T-helper 17 cell (primary cell): ENCODE measurements around the gene SDF4. TPM values are rescaled to one million over a fixed set of nuclear protein-coding genes. Genes with fewer than 3 reads are reported as not detected.
"Not testable (repeated sequence)": the region's sequence is repeated elsewhere in the genome, so short reads cannot be mapped to it uniquely, and the experiment has no call there.

Experiments used
- ATAC-seq: fragments of 150-1000 bp; cut with Tn5 transposase; 2 replicates; pipeline ENCODE4 v1.10.0; 2021; ENCODE audit warnings: mild to moderate bottlenecking, moderate library complexity
- DNase-seq, 3 donors: peaks; one replicate each; pipeline versions ENCODE4 v3.0.0 to v3.0.0-alpha.2; 2020 to 2021
- H3K9me3 ChIP-seq: one replicate; pipeline ENCODE4 v1.7.0; 2013; ENCODE audit warnings: low read length, mild to moderate bottlenecking; ENCODE audit not compliant: control insufficient read depth, poor library complexity, severe bottlenecking
- H3K27ac Mint-ChIP-seq: one replicate; pipeline ENCODE4 v1.8.0; 2022; ENCODE audit warnings: mild to moderate bottlenecking, moderate library complexity, mixed read lengths
- H3K27me3 Mint-ChIP-seq: one replicate; pipeline ENCODE4 v1.8.0; 2022; ENCODE audit warnings: mixed read lengths
- H3K36me3 Mint-ChIP-seq: one replicate; pipeline ENCODE4 v1.8.0; 2022; ENCODE audit warnings: low read depth, mixed read lengths
- H3K4me1 Mint-ChIP-seq: one replicate; pipeline ENCODE4 v1.8.0; 2022; ENCODE audit warnings: mild to moderate bottlenecking, mixed read lengths
- H3K4me3 Mint-ChIP-seq: one replicate; pipeline ENCODE4 v1.8.0; 2022; ENCODE audit warnings: mild to moderate bottlenecking, moderate library complexity, mixed read lengths
- total RNA-seq, 4 donors: library from RNA in 2 of 4; stranded (reverse) in 2 of 4; gene quantifications; one replicate each; pipeline ENCODE4 v1.2.3 and lab custom pipeline; 2022 to 2026

SDF4 gene
- total RNA-seq, 2 donors from 2014 or later: 129 to 146 TPM

DNA sequence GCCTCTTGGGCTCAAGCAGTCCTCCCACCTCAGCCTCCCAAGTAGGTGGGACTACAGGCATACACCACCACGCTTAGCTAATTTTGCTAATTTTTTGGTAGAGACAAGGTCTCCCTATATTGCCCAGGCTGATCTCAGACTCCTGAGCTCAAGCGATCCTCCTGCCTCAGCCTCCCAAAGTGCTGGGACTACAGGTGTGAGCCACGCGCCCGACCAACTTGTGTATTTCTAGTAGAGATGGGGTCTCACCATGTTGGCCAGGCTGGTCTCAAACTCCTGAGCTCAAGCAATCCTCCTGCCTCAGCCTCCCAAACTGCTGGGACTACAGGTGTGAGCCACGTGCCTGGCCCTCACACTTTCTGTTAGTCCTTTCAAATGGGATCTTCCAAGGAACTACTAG lies 36.1 kb downstream of the SDF4 start:
- H3K4me1 Mint-ChIP-seq, H3K27me3 Mint-ChIP-seq, DNase-seq, H3K27ac Mint-ChIP-seq, H3K9me3 ChIP-seq, ATAC-seq, H3K4me3 Mint-ChIP-seq, H3K36me3 Mint-ChIP-seq: not testable (repeated sequence)

DNA sequence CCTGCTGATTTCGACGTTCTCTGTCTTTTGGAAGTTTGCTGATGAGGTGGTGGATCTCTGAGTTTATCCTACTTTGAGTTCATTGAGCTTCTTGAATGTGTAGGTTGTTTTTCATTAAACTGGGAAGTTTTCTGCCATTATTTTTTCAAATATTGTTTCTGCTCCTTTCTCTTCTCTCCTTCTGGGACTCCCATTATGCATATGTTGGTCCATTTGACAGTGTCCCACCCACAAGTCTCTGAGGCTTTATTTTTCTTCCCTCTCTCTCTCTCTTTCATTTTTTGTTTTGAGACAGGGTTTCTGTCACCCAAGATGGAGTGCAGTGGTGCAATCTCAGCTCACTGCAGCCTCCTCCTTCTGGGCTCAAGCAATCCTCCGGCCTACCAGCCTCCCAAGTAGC lies 37.1 kb downstream of the SDF4 start:
- DNase-seq (no peak), ATAC-seq (no peak)
- no peaks in the 10 kb centered on the region for H3K27me3 Mint-ChIP-seq
- peak overlapping the region; percentile 19 for H3K27ac Mint-ChIP-seq
- H3K4me1 Mint-ChIP-seq: peaks cover 2% of the 10 kb centered on the region
- H3K36me3 Mint-ChIP-seq: no peaks in the 10 kb centered on the region
- no peaks in the 10 kb centered on the region for H3K9me3 ChIP-seq
- H3K4me3 Mint-ChIP-seq: no peak overlapping the region

DNA sequence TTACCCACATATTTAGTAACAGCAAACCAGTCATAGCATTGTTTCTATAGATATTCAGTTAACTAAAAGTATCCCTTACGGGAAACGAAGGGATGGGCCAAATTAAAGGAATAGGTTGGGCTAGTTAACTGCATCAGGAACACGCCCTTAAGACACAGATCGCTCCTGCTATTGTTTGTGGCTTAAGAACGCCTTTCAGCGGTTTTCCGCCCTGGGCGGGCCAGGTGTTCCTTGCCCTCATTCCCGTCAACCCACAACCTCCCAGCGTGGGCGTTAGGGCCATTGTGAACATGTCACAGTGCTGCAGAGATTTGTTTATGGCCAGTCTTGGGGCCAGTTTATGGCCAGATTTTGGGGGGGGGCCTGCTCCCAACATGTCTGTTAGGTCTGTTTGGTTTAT lies 40.1 kb downstream of the SDF4 start:
- no peaks in the 10 kb centered on the region for H3K9me3 ChIP-seq
- Mint-ChIP-seq H3K36me3 (no peaks in the 10 kb centered on the region), H3K4me1 (peaks cover 2% of the 10 kb centered on the region), H3K27ac (no peak overlapping the region), H3K27me3 (no peaks in the 10 kb centered on the region), H3K4me3 (no peak overlapping the region)
- ATAC-seq (no peak), DNase-seq (no peak)

DNA sequence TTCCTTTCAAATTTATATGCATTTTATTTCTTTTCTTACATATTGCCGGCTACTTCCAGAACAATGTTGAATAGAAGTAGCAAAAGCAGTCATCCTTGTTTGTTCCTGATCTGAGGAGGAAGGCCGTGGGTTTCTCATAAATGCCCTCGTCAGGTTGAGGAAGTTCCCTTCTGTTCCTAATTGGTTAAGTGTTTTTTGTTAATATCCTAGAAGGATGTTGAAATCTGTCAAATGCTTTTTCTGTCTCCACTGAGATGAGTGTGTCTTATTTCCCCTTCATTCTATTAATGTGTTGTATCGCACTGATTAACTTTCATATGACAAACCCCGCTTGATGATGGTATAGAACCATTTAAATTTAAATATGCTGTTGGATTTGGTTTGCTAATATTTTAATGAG lies 42.7 kb downstream of the SDF4 start:
- no peaks in the 10 kb centered on the region for H3K9me3 ChIP-seq
- DNase-seq: no peak
- no peak for ATAC-seq
- Mint-ChIP-seq H3K4me3 (no peak overlapping the region), H3K4me1 (peaks cover 4% of the 10 kb centered on the region), H3K27me3 (no peaks in the 10 kb centered on the region), H3K27ac (peak overlapping the region; percentile 37), H3K36me3 (no peaks in the 10 kb centered on the region)

DNA sequence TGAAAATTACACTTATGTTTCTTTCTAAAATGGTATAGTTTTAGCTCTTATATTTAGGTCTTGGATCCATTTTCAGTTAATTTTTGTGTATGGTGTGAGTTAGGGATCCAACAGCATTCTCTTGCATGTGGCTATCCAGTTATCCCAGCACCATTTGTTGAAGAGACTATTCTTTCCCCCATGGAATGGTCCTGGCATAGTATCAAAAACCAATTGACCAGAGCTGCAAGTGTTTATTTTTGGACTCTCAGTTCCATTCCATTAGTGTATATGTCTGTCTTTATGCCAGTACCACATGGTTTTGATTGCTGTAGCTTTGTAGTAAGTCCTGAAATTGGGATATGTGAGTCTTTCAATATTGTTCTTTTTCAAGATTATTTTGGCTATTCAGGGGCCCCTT lies 43.9 kb downstream of the SDF4 start:
- Mint-ChIP-seq H3K4me1 (peaks cover 9% of the 10 kb centered on the region), H3K4me3 (no peak overlapping the region), H3K27ac (no peak overlapping the region), H3K36me3 (no peaks in the 10 kb centered on the region), H3K27me3 (no peaks in the 10 kb centered on the region)
- H3K9me3 ChIP-seq: no peaks in the 10 kb centered on the region
- ATAC-seq (no peak), DNase-seq (no peak)

DNA sequence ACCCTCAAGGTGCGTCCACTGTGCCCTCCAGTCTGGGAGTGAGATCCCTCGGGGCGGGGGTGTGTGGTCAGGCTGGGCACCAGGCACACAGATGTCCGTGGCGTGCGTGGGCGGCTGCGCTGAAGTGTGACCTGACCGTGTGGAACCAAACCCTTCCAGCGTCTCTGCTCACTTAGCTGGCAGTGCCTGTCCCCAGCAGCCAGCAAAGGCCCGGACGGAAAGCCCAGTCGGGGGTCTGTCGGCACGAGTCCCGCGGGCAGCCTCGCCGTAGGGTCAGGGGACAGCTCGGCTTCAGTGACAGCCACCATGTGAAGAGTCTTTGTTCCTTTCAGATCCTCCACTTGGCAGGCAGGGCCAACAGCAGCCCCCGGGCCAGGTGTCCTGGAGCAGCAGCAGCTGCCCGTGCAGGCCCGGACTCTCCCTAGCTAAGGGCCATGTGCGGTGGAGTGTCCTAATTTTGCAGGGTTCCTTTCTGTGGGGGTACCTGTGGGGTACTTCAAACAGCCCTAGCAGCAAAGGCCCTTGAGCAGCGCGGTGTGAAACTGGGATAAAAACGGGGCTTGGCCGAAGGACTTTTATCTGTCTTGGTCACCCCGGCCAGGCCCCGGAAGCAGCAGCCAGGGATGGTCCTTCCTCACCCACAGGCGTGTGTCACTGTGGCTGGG lies 46.6 kb downstream of the SDF4 start:
- H3K9me3 ChIP-seq: no peaks in the 10 kb centered on the region
- ATAC-seq (no peak), DNase-seq (peak; percentile 4 to 7 (median 7))

DNA sequence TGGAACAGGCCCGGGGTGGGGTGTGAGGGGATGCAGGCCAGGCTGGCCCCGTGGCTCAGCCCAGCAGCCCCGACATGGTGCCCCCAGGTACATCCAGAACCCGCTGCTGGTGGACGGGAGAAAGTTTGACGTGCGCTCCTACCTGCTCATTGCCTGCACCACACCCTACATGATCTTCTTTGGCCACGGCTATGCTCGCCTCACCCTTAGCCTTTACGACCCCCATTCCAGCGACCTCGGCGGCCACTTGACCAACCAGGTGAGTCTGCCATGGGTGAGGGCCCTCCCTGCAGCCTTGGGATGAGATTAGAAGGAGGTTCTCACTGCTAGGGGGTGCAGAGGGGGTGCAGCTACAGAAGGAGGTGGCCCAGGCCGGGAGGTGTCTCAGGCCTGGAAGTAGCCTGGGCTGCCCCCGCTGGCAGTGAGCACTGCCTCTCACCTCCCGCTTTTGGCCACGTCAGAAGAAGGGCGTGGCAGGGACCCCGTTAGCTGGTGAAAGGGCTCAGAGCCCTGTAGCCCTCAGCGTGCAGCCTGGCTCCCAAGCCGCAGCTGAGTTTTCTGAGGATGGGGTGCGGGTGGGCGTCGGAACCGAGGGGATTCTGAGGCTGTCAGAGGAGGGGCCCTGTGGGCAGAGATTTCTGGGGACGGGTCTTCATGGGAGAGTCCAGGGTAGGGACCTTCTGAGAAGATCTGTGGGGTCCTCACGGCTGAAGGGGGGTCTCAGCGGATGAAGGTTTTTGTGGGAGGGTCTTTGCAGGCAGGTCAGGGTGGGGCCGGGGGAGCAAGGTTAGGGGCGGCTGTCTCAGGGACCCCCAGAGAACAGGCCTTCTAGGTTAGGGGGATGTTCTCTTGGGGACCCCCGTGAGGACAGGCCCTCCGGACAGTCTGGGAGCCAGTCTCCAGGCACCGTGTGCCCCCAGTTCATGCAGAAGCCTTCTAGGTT lies 47.7 kb downstream of the SDF4 start:
- Mint-ChIP-seq H3K4me3 (peak overlapping the region; percentile 67), H3K27me3 (peaks cover 4% of the 10 kb centered on the region), H3K36me3 (peaks cover 2% of the 10 kb centered on the region), H3K4me1 (peaks cover 15% of the 10 kb centered on the region), H3K27ac (peak overlapping the region; percentile 14)
- DNase-seq (peak in 2 of 3 donors; percentile 3 to 8), ATAC-seq (no peak)
- no peaks in the 10 kb centered on the region for H3K9me3 ChIP-seq

More for the DNA sequence above, 46.6 kb downstream of the SDF4 start:
- H3K4me1 Mint-ChIP-seq: peaks cover 17% of the 10 kb centered on the region
- no peak overlapping the region for H3K4me3 Mint-ChIP-seq
- H3K27ac Mint-ChIP-seq: peak overlapping the region; percentile 62
- peaks cover 4% of the 10 kb centered on the region for H3K27me3 Mint-ChIP-seq
- H3K36me3 Mint-ChIP-seq: peaks cover 2% of the 10 kb centered on the region

DNA sequence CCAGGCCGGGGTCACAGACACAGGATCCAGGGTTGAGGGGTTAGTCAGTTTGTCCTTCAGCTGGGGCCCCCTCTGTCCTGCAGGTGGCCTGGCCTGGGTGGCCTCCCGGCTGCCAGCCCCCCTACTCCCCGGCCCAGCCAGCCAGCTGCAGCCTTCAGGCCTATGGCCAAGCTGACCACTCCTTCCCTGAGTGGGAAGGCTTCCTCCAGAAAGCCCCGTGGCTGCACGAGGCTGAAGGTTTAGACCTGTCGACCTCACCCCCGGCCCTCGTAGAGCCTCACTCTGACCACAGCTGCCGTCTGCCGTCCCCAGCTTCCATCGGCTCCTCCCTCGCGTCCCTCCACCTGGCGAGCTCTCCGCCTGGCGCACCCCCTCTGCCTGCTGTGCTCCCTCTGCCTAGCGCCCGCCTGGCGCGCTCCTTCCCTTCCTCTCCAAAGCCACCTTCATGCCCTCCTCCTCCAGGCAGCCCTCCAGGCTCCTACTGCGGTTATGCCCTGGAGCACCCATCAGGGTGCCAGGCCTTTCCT lies 48.5 kb downstream of the SDF4 start:
- H3K9me3 ChIP-seq: no peaks in the 10 kb centered on the region
- peaks cover 15% of the 10 kb centered on the region for H3K4me1 Mint-ChIP-seq
- peak in 2 of 3 donors; percentile 4 to 6 for DNase-seq
- ATAC-seq: no peak
- H3K4me3 Mint-ChIP-seq: peak overlapping the region; percentile 67
- H3K27me3 Mint-ChIP-seq: peaks cover 4% of the 10 kb centered on the region
- H3K27ac Mint-ChIP-seq: peak overlapping the region; percentile 14
- H3K36me3 Mint-ChIP-seq: peaks cover 2% of the 10 kb centered on the region

DNA sequence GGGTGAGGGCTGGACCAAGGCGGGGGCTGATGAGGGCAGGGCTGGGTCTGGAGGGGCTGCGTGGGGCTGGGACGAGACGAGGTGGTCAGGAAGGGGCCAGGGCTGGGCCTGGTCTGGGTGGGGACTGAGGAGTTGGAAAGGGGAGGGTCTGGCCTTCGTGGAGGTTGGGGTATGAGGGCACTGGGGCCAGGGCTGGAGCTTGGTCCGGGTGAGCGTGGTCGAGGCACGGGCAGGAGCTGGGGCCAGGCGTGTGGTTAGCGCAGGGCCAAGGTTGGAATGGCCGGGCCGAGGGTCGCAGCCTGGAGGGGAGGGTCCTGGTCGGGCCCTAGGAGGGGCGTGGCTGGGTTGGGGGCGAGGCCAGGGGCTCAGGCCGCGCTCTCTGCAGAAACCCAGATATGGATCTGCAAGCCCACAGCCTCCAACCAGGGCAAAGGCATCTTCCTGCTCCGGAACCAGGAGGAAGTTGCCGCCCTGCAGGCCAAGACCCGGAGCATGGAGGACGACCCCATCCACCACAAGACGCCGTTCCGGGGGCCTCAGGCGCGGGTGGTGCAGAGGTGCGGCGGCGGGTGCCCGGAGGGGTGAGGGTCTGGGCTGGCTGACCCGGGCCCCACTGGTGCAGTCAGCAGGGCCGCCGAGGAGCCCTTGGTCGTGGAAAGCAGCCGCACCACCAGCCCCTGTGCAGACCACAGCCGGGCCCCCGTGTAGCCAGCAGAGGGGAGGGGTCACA lies 49.1 kb downstream of the SDF4 start:
- H3K9me3 ChIP-seq: no peaks in the 10 kb centered on the region
- ATAC-seq (peak; percentile 39), DNase-seq (peak in 2 of 3 donors; percentile 4 to 9)
- H3K4me1 Mint-ChIP-seq: peaks cover 15% of the 10 kb centered on the region
- H3K27ac Mint-ChIP-seq: peak overlapping the region; percentile 57
- H3K4me3 Mint-ChIP-seq: peak overlapping the region; percentile 62
- peaks cover 2% of the 10 kb centered on the region for H3K36me3 Mint-ChIP-seq
- peaks cover 4% of the 10 kb centered on the region for H3K27me3 Mint-ChIP-seq

DNA sequence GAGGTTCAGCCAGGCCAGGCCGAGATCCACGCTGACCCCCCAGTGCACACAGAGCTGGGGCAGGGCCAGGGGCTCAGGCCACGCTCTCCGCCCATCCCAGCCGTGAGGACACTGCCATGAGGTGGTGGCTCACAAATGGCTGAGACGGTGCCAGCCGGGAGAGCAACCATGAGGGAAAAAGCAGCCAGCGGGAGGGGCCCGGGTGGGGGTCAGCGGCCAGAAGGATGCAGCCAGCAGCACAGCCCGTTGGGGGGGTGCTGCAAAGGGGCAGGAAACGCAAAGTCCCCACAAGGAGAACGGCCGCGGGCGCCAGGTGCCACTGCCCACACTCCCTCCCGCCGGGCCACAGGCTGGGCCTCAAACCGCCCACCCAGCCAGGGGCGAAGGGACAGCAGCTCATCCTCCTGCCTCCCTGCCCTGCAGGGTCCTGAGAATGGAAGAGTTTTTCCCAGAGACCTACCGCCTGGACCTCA lies 49.8 kb downstream of the SDF4 start:
- no peak for ATAC-seq

DNA sequence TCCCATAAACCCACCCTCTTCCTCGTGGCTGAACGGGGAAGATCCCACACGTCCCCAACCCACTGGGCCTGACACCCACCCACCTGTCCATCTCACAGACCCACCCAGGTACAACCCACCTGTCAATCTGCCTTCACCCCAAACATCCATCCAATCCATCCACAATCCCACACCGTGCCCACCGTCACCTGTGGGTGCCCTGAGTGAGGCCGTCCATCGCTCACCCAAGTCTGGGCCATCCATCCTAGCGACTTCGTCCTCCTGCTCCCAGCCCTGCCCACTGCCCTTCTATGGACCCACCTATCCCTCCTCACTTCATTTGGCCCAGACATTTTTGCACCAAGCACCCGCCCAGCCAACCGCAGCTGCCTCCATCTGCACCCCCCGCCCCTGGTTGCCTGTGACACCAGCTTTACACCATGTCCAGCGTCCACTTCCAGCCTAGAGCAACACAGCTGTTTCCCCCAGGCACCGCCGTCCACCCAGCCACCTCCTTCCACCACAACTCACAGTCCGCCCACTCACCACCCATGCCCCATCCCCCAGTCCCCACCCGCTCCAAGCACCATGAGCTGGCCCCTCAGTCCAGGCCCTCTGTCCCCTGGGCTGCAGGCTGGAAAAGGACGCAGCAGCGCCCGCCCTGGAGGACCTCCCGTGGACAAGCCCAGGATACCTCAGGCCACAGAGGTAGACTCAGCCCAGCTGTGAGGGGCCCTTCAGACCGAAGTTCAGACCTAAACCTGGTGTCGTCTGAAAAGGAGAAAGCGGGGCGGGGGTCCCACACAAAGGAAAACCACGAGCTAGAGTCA lies 50.5 kb downstream of the SDF4 start:
- ATAC-seq: no peak
- Mint-ChIP-seq H3K27me3 (peaks cover 9% of the 10 kb centered on the region), H3K36me3 (peaks cover 5% of the 10 kb centered on the region), H3K4me1 (peaks cover 22% of the 10 kb centered on the region), H3K4me3 (peak overlapping the region; percentile 62), H3K27ac (peak overlapping the region; percentile 57)
- no peaks in the 10 kb centered on the region for H3K9me3 ChIP-seq
- DNase-seq: peak in 1 of 3 donors; percentile 7

More for the DNA sequence above, 49.8 kb downstream of the SDF4 start:
- Mint-ChIP-seq H3K4me3 (peak overlapping the region; percentile 62), H3K36me3 (peaks cover 3% of the 10 kb centered on the region), H3K27ac (peak overlapping the region; percentile 57), H3K27me3 (peaks cover 6% of the 10 kb centered on the region), H3K4me1 (peaks cover 17% of the 10 kb centered on the region)
- DNase-seq: no peak
- H3K9me3 ChIP-seq: no peaks in the 10 kb centered on the region
